Ovary (tissue), 3 donors: ENCODE results near the gene NDUFA3.

ENCODE experiments used
- EP300 ChIP-seq: sonication (generic); formaldehyde crosslinking; IDR thresholded peaks from one replicate; pipeline ENCODE4 v1.6.1; 2017; ENCODE audit warnings: antibody characterized with exemption
- TF ChIP-seq, protein P1 (sequence below), 3 donors: fragments of 450-650 bp in 2 of 3; fragments of 200-600 bp in 1 of 3; IDR thresholded peaks; one replicate each; pipeline versions ENCODE4 v1.5.1 to v1.8.0; 2016 to 2022; ENCODE audit warnings: antibody characterized with exemption in 3 of 3, mild to moderate bottlenecking in 1 of 3
- donor health status: DM: no; HTN: no; CAD: no.

- TF ChIP-seq, protein P1, sequence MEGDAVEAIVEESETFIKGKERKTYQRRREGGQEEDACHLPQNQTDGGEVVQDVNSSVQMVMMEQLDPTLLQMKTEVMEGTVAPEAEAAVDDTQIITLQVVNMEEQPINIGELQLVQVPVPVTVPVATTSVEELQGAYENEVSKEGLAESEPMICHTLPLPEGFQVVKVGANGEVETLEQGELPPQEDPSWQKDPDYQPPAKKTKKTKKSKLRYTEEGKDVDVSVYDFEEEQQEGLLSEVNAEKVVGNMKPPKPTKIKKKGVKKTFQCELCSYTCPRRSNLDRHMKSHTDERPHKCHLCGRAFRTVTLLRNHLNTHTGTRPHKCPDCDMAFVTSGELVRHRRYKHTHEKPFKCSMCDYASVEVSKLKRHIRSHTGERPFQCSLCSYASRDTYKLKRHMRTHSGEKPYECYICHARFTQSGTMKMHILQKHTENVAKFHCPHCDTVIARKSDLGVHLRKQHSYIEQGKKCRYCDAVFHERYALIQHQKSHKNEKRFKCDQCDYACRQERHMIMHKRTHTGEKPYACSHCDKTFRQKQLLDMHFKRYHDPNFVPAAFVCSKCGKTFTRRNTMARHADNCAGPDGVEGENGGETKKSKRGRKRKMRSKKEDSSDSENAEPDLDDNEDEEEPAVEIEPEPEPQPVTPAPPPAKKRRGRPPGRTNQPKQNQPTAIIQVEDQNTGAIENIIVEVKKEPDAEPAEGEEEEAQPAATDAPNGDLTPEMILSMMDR (IDR thresholded peaks at IDR 0.05): no peak
- no peak for TF ChIP-seq EP300
Measured at GRCh38 chr19:54148158-54148557, 45.5 kb downstream of the NDUFA3 start.
